HG03460 (cell line): ENCODE results near the gene APCDD1L.
"Not testable (repeated sequence)": the region's sequence is repeated elsewhere in the genome, so short reads cannot be mapped to it uniquely, and the experiment has no call there.

Experiments used
- ATAC-seq: cut with Tn5 transposase; IDR thresholded peaks from one replicate; pipeline ENCODE4 v1.9.1; 2021; ENCODE audit not compliant: unreplicated experiment

APCDD1L gene

GRCh38 chr20:58545565-58546415 lies 30.6 kb upstream of the APCDD1L start:
- ATAC-seq = no peak

DNA sequence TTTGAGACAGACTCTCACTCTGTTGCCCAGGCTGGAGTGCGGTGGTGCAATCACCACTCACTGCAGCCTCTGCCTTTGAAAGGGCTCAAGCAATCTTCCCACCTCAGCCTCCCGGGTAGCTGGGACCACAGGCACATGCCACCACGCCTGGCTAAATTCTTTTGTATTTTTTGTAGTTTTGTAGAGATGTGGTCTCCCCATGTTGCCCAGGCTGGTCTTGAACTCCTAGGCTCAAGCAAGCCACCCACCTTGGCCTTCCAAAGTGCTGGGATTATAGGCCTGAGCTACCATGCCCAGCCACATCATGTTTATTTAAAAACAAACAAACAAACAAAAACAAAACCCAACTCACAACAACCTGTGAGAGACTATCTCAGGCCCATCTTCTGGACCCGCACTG lies 29.7 kb upstream of the APCDD1L start:
- ATAC-seq = no peak

DNA sequence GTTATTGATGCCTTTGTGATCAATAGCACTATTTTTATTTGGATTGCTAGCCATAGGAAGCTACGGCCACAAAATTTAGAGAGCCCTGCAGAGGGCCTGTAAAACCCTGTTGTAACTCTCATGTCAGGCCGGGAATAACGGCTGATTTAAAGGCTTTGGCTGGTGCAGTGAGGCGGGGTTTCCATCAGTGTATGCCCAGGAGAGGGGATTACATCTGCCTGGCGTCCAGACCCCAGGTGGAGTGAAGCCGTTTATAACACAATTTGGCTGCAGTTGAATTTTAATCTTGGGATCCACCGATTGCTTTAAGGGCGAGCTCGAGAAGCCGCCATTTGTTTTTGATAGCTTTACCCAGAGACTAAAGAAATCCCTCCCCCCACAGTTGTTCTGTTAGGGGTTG lies 29.1 kb upstream of the APCDD1L start:
- no peak for ATAC-seq

GRCh38 chr20:58543274-58543673 lies 28.1 kb upstream of the APCDD1L start:
- ATAC-seq = no peak

- no peak for ATAC-seq
These were observed 27.4 kb upstream of the APCDD1L start for GRCh38 chr20:58542411-58543095.

DNA sequence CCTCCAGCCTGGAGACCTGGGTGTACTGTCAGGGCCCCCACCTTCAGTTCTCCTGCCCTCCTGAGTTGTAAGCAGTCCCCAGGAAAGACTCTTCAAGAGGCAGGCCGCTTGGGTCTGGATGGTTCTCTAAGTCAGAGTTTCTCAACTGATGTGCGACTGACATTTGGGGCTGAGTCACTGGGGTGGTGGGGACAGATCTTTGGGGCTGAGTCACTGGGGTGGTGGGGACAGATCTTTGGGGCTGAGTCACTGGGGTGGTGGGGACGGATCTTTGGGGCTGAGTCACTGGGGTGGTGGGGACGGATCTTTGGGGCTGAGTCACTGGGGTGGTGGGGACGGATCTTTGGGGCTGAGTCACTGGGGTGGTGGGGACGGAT lies 26.8 kb upstream of the APCDD1L start:
- not testable (repeated sequence) for ATAC-seq

GRCh38 chr20:58538752-58539151 lies 23.6 kb upstream of the APCDD1L start:
- no peak for ATAC-seq

- ATAC-seq = no peak
These were observed 22.6 kb upstream of the APCDD1L start for GRCh38 chr20:58537831-58538230.

- ATAC-seq = no peak
These were observed 21.1 kb upstream of the APCDD1L start for GRCh38 chr20:58536289-58536688.

DNA sequence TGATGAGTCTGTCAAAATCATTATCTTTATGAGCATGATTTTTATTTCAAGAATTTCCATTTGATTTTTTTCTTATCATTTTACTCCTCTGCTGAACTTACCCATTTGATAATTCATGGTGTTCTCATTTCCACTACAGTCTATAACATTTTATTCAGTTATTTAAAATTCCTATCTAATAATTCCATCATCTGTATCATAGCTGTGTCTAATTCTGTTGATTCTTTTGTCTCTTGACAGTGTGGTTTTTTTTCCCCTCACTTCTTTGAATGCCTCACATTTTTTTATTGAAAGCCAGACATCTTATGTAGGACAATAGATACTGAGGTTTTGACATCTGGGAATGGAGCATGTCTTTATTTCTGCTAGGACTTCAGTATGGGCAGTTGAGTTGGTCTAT lies 16.5 kb upstream of the APCDD1L start:
- no peak for ATAC-seq

- no peak for ATAC-seq
These were observed 15.9 kb upstream of the APCDD1L start for GRCh38 chr20:58531063-58531462.

DNA sequence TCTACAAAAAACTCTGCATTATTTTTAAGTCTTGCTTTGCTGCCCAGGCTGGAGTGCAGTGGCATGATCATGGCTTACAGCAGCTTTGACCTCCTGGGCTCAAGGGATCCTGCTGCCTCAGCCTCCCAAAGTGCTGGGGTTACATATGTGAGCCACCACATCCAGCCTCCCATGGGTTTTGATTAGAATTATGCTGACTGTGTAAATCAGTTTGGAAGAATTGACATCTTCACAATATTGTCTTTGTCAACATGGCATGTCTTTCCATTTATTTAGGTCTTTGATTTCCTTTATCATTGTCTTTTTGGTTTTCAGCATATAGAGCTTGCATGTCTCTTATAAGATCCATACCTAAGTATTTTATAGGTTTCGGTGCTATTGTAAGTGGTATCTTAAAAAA lies 13.2 kb upstream of the APCDD1L start:
- no peak for ATAC-seq

DNA sequence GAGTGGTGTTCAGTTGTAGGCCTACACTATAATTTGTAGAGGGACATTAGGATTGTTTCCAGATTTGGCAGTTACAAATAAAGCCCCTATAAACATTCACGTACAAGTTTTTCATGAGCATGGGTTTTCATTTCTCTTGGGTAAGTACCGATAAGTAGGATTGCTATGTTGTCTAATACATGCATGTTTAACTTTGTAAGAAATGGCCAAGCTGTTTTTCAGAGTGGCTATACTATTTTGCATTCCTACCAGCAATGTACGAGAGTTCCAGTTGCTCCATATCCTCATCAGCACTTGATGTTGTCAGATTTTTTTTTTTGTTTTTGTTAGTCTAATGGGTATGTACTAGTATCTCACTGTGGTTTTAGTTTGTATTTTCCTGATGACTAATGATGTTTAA lies 11.2 kb upstream of the APCDD1L start:
- no peak for ATAC-seq

GRCh38 chr20:58524814-58525213 lies 9.6 kb upstream of the APCDD1L start:
- ATAC-seq = no peak

- ATAC-seq = no peak
These were observed 8.7 kb upstream of the APCDD1L start for GRCh38 chr20:58523971-58524315.

- no peak for ATAC-seq
These were observed 8.1 kb upstream of the APCDD1L start for GRCh38 chr20:58523072-58523970.

DNA sequence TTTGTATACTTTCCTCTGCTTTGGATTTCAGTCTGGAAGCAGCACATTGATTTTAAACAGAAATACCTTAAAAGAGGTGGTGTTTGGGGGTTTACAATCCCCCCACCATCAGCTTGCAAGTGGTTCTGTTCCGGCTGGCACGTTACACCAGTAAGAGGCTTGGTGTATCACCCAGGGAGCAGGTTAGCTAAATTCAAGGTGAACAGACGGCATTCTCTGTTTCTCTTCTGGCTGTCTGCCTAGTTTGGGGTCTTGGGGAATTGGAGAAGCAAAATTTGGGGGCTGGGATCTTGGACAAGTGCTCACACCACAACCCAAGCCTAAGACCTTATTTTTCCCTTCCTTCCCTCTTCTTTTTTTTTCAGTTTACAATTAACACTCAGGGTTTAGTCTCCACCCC lies 7.5 kb upstream of the APCDD1L start:
- ATAC-seq = no peak

GRCh38 chr20:58521763-58522162 lies 6.6 kb upstream of the APCDD1L start:
- no peak for ATAC-seq

- ATAC-seq = no peak
These were observed 4.9 kb upstream of the APCDD1L start for GRCh38 chr20:58519940-58520712.

GRCh38 chr20:58518896-58519593 lies 3.8 kb upstream of the APCDD1L start:
- no peak for ATAC-seq
